OCI-LY7 (cell line): ENCODE measurements around the gene CEP97. TPM values are rescaled to one million over a fixed set of nuclear protein-coding genes. Genes with fewer than 3 reads are reported as not detected.

ENCODE experiments used
- BruUV-seq: library from RNA; stranded (reverse); fragments of 400-500 nt; replicated peaks from 2 replicates; lab custom pipeline; 2021; lab: Mats Ljungman, UMichigan
- CTCF ChIA-PET: fragments of 300-600 bp; sonication (Branson Sonifier 250); formaldehyde crosslinking; loops from one replicate; lab custom pipeline; 2022; ENCODE audit warnings: antibody characterized with exemption; ENCODE audit not compliant: unreplicated experiment; lab: Charles Lee
- POLR2A ChIA-PET: fragments of 300-600 bp; sonication (Branson Sonifier 250); formaldehyde crosslinking; loops from one replicate; lab custom pipeline; 2022; ENCODE audit warnings: antibody characterized with exemption; lab: Charles Lee
- DNase-seq: peaks from one replicate; pipeline ENCODE4 v3.0.0-alpha.2; 2015; ENCODE audit warnings: low spot score
- H2AFZ ChIP-seq: fragments of 200-600 bp; sonication (generic), shearing (Covaris generic); 2 replicates; pipeline ENCODE4 v1.6.1; 2014; ENCODE audit warnings: mild to moderate bottlenecking, antibody characterized with exemption, low read length, moderate library complexity
- H3K27ac ChIP-seq: fragments of 200-600 bp; sonication (generic); 2 replicates; pipeline ENCODE4 v1.5.1; 2014; ENCODE audit warnings: mixed run types, low read depth, mild to moderate bottlenecking, moderate library complexity, low read length, inconsistent platforms; ENCODE audit not compliant: poor library complexity, severe bottlenecking
- H3K36me3 ChIP-seq: fragments of 200-600 bp; sonication (generic); 2 replicates; pipeline ENCODE4 v1.6.1; 2014; ENCODE audit warnings: mild to moderate bottlenecking, antibody characterized with exemption, low read length, moderate library complexity, mixed read lengths; ENCODE audit not compliant: insufficient read depth
- H3K4me1 ChIP-seq: fragments of 200-600 bp; sonication (generic); 2 replicates; pipeline ENCODE4 v1.5.1; 2014; ENCODE audit warnings: mild to moderate bottlenecking, low read length; ENCODE audit not compliant: insufficient read depth, poor library complexity, severe bottlenecking
- H3K4me2 ChIP-seq: fragments of 200-600 bp; sonication (generic); 2 replicates; pipeline ENCODE4 v1.6.1; 2014; ENCODE audit warnings: mild to moderate bottlenecking, low read length
- H3K4me3 ChIP-seq: fragments of 200-600 bp; sonication (generic); 2 replicates; pipeline ENCODE4 v1.5.1; 2014; ENCODE audit warnings: mild to moderate bottlenecking, low read depth, low read length; ENCODE audit not compliant: poor library complexity, severe bottlenecking
- H3K79me2 ChIP-seq: fragments of 200-600 bp; sonication (generic); 2 replicates; pipeline ENCODE4 v1.6.1; 2016; ENCODE audit warnings: low read depth, mild to moderate bottlenecking, low read length, moderate library complexity, mixed read lengths; ENCODE audit not compliant: insufficient read depth
- H3K9me2 ChIP-seq: fragments of 200-600 bp; sonication (generic); 2 replicates; pipeline ENCODE4 v1.6.1; 2016; ENCODE audit warnings: mild to moderate bottlenecking, low read length, mixed read lengths; ENCODE audit not compliant: insufficient read depth
- H3K9me3 ChIP-seq: fragments of 200-600 bp; sonication (generic); 2 replicates; pipeline ENCODE4 v1.6.1; 2014; ENCODE audit warnings: mild to moderate bottlenecking, mixed run types, low read length, mixed read lengths
- H4K20me1 ChIP-seq: fragments of 200-600 bp; sonication (generic); 2 replicates; pipeline ENCODE4 v1.6.1; 2014; ENCODE audit warnings: mild to moderate bottlenecking, antibody characterized with exemption, low read length, moderate library complexity, mixed read lengths; ENCODE audit not compliant: insufficient read depth
- CTCF ChIP-seq: fragments of 200-600 bp; sonication (generic); conservative IDR thresholded peaks from 2 replicates; pipeline ENCODE4 v1.5.1; 2014; ENCODE audit warnings: mild to moderate bottlenecking, antibody characterized with exemption, low read length, moderate library complexity, mixed read lengths
- EZH2phosphoT487 ChIP-seq: fragments of 200-600 bp; sonication (generic); IDR thresholded peaks from 2 replicates; pipeline ENCODE4 v1.6.1; 2018; ENCODE audit warnings: low read depth, borderline replicate concordance, mild to moderate bottlenecking, mixed run types, antibody characterized with exemption, low read length, moderate library complexity, mixed read lengths
- intact Hi-C: fragments of 100-400 bp; cut with micrococcal nuclease; formaldehyde crosslinking; loops from one replicate; pipeline ENCODE4 v1.10.0; 2022; ENCODE audit not compliant: unreplicated experiment
- total RNA-seq, 2 experiments: library from RNA; depleted of rRNA in 1 of 2; stranded (reverse); fragments of >200 nt in 1 of 2; shearing (Covaris generic) in 1 of 2; gene quantifications; 2 replicates each; pipeline ENCODE4 v1.2.3, GENCODE V29; 2014 to 2022

Gene CEP97
- total RNA-seq, 2 experiments from 2014 or later, result 27.3 to 43.5 TPM

- peaks cover 35% of the 10 kb centered on the region for H3K79me2 ChIP-seq
- peak overlapping the region; percentile 80 for H2AFZ ChIP-seq
- H3K4me2 ChIP-seq, result peak overlapping the region; percentile 96
- H3K9me3 ChIP-seq, result no peaks in the 10 kb centered on the region
- TF ChIP-seq CTCF (no peak), EZH2phosphoT487 (no peak)
- TSS peak; percentile 98 for BruUV-seq
- H3K36me3 ChIP-seq, result peaks cover 29% of the 10 kb centered on the region
- ChIA-PET POLR2A (interaction anchor here (0.7 to 3.4 kb wide), 10 partner anchors 10 to 71 kb away, joined by 3 to 19 read pairs (median 4); partner anchors contain the start of gene CEP97), CTCF (interaction anchor here (0.6 kb wide), 1 partner anchor 14 kb away, joined by 3 read pairs; no protein-coding TSS in a partner anchor)
- intact Hi-C loops, result loop anchor here (1.0 to 2.0 kb wide), 3 partner anchors 14 to 78 kb away; partner anchors contain the start of gene CEP97
- H3K9me2 ChIP-seq, result no peaks in the 10 kb centered on the region
- peak overlapping the region; percentile 77 for H3K4me3 ChIP-seq
- H3K4me1 ChIP-seq, result peaks cover 57% of the 10 kb centered on the region
- DNase-seq, result peak; percentile 18
- peaks cover 14% of the 10 kb centered on the region; the same call in 1 of the 2 replicates for H4K20me1 ChIP-seq
- H3K27ac ChIP-seq, result peak overlapping the region; percentile 87
Measured at GRCh38 chr3:101778385-101779046, 54.1 kb downstream of the CEP97 start.

- peaks cover 37% of the 10 kb centered on the region for H3K36me3 ChIP-seq
- H3K4me1 ChIP-seq, result peaks cover 62% of the 10 kb centered on the region
- no peaks in the 10 kb centered on the region for H3K9me2 ChIP-seq
- H3K79me2 ChIP-seq, result peaks cover 42% of the 10 kb centered on the region
- peak within 1 kb of the TSS; percentile 80 for H2AFZ ChIP-seq
- DNase-seq, result peak; percentile 92
- peaks cover 14% of the 10 kb centered on the region; the same call in 1 of the 2 replicates for H4K20me1 ChIP-seq
- intact Hi-C loops, result loop anchor here (1.0 to 2.0 kb wide), 3 partner anchors 13 to 78 kb away; partner anchors contain the start of gene CEP97
- H3K9me3 ChIP-seq, result no peaks in the 10 kb centered on the region
- H3K4me3 ChIP-seq, result peak within 1 kb of the TSS; percentile 77
- TF ChIP-seq EZH2phosphoT487 (no peak), CTCF (no peak)
- no TSS peak for BruUV-seq
- CTCF ChIA-PET, result interaction anchor here (0.6 kb wide), 1 partner anchor 14 kb away, joined by 3 read pairs; no protein-coding TSS in a partner anchor
- H3K4me2 ChIP-seq, result peak within 1 kb of the TSS; percentile 96
- POLR2A ChIA-PET, result interaction anchor here (0.6 to 3.4 kb wide), 12 partner anchors 10 to 72 kb away, joined by 3 to 19 read pairs (median 4); partner anchors contain the start of gene CEP97
- peak within 1 kb of the TSS; percentile 87 for H3K27ac ChIP-seq
Measured at GRCh38 chr3:101779047-101779821, 54.8 kb downstream of the CEP97 start, which contains the start of gene NXPE3. Gene NXPE3, plus strand, starts transcription at chr3:101779211. Its CDS starts 6,386 bp downstream, at chr3:101785597.
